Measurements from ENCODE around the gene POLR3GL. TPM values are rescaled to one million over a fixed set of nuclear protein-coding genes. Genes with fewer than 3 reads are reported as not detected.

The POLR3GL gene
- total RNA-seq, 1 donor from 2014 or later, result 22.3 TPM

DNA sequence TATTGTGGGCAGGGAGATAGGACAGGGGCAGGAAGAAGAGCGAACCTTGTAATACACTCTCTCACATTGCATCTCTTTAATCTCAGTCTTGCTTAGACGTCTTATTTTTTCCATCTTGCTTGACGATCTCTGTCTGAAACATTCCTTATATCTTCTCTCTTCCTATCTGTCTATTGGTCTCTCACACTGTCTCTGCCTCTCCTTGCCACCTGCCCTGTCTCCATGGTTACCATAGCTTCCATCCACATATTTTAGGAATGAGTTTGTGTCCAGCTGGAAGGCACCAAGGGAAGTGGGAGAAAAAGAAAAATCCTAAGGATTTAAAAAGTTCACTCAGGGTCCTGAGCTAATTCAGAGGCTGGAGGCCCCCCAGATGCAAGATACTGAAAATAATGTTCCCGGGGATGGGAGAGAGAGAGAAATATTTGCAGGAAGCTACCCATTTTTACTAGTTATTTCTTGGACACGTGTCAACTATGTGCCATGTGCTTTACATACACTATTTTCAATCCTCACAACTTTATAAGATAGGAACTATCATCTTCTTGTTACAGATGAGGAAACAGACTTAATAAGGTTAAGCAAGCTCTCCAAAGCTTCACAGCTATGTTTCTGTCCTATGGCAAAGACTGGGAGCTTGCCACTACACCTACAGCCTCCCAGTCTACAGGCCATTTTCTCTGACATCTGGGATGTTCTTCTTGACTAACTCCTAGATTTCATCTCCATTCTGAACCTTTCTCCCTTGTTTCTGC, 1.0 kb upstream of the POLR3GL start:
- DNase-seq (ENCODE audit: low spot score), result no peak
- no peak for ATAC-seq
- intact Hi-C loops (cut with DNase I), result no loop called here

DNA sequence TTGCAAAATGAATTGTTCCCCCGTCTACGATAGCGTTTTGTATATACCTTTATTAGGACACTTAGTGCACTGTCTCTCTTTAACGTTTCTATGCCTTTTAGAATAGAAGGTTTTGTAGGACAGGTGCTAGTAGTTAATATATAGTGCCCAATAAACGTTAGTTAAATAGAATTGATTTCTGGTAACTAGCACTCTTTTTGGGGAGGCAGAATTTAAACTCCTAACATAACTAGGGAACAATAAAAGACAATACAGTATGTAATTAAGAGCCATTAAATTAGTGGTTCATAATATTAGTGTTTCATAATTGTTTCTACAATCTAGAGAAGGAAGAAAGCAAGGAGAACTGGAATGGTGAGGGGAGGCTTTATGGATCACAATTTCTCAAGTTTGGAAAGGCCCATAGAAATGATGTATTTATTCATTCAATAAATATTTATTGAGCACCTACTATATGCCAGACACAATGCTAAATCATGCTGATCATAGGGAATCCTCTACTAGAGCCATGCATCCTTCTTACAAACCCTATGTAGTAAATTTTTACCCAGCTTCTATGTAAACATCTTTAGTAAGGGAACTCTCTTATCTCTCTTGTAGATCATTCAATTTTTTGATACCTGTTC, 742 bp downstream of the POLR3GL start:
- DNase-seq (ENCODE audit: low spot score) (no peak), ATAC-seq (no peak)
- intact Hi-C loops (cut with DNase I), result no loop called here

GRCh38 chr1:145967288-145967687, 2.8 kb downstream of the POLR3GL start:
- intact Hi-C loops (cut with DNase I), result no loop called here
- DNase-seq (ENCODE audit: low spot score), result no peak
- ATAC-seq, result no peak

DNA sequence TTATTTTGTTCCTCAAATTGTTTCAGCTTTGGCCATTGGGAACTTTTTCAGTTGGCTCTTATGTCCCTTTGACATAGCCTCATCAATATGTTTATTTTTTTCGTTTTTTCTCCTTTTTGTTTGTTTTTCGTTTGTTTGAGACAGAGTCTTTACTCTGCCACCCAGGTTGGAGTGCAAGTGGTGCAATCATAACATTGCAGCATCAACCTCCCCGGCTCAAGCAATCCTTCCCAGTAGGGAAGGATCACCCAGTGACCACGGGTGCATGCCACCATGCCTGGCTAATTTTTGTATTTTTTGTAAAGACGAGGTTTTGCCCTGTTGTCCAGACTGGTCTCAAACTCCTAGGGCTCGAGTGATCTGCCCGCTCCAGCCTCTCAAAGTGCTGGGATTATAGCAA, 8.1 kb downstream of the POLR3GL start:
- peak; percentile 25 for DNase-seq (ENCODE audit: low spot score)
- intact Hi-C loops (cut with DNase I), result no loop called here
- ATAC-seq, result no peak

DNA sequence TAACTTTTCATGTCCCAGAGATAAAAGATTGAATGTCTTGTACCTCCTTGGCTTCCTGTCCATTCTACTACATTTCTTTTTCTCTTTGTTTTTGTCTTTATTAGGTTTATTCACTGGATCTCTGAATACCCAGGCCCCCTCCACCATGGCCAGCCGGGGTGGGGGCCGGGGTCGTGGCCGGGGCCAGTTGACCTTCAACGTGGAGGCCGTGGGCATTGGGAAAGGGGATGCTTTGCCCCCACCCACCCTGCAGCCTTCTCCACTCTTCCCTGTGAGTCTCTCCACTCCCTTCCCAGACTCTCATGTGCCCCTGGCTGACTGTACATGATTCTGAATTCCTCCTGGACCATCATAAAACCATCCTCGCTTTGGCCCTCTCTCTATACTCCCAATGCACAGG, 10.2 kb downstream of the POLR3GL start:
- no peak for ATAC-seq
- peak; percentile 49 for DNase-seq (ENCODE audit: low spot score)
- intact Hi-C loops (cut with DNase I), result no loop called here

GRCh38 chr1:145975216-145975615, 10.7 kb downstream of the POLR3GL start:
- intact Hi-C loops (cut with DNase I), result no loop called here
- no peak for ATAC-seq

GRCh38 chr1:145977016-145977415, 12.5 kb downstream of the POLR3GL start:
- no peak for ATAC-seq
- DNase-seq (ENCODE audit: low spot score), result no peak
- intact Hi-C loops (cut with DNase I), result loop anchor here (2.0 kb wide), 1 partner anchor 36 kb away; no protein-coding TSS in a partner anchor

More at GRCh38 chr1:145975216-145975615, 10.7 kb downstream of the POLR3GL start:
- DNase-seq (ENCODE audit: low spot score), result peak; percentile 48

- ATAC-seq (peak; percentile 58), DNase-seq (ENCODE audit: low spot score) (peak; percentile 88)
- intact Hi-C loops (cut with DNase I), result loop anchor here (2.0 kb wide), 1 partner anchor 35 kb away; no protein-coding TSS in a partner anchor
Observed at GRCh38 chr1:145977486-145978470, 13.3 kb downstream of the POLR3GL start.

GRCh38 chr1:145978471-145978853, 14.0 kb downstream of the POLR3GL start:
- ATAC-seq, result no peak
- intact Hi-C loops (cut with DNase I), result no loop called here
- no peak for DNase-seq (ENCODE audit: low spot score)

GRCh38 chr1:145978854-145979745, 14.6 kb downstream of the POLR3GL start:
- DNase-seq (ENCODE audit: low spot score), result peak; percentile 94
- intact Hi-C loops (cut with DNase I), result no loop called here
- ATAC-seq, result peak; percentile 97

DNA sequence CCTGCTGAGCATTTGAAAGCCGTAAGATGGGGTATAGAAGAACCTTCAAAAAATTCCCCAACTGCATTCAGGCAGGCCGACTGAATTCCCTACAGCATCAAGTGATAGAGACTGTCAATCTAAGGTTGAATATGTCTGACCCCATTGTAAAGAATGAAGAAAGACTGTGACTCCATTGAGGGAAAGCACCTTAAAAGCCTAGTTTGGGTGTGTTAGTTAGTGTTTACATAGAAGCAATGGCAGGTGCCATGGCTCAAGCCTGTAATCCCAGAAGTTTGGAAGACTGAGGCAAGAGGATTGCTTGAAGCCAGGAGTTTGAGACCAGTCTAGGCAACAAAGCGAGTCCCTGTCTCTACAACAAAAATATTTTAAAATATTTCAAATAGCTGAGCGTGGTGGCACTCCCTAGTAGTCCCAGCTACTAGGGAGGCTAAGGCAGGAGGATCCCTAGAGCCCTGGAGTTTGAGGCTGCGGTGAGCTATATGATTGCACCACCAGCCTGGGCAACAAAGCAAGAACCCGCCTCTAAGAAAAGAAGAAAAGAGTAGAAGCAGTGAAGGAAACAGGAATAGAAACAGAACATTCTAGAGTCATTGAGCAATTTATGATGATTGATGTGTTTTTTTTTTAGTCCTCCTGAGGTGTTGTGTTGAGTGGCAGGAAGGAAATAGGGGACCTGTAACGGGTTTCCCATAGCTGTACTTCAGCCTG, 15.4 kb downstream of the POLR3GL start:
- ATAC-seq, result peak; percentile 43

GRCh38 chr1:145980457-145980994, 16.0 kb downstream of the POLR3GL start:
- no peak for ATAC-seq
- intact Hi-C loops (cut with DNase I), result no loop called here
- DNase-seq (ENCODE audit: low spot score), result no peak

More for the DNA sequence above, 15.4 kb downstream of the POLR3GL start:
- no peak for DNase-seq (ENCODE audit: low spot score)
- intact Hi-C loops (cut with DNase I), result no loop called here

DNA sequence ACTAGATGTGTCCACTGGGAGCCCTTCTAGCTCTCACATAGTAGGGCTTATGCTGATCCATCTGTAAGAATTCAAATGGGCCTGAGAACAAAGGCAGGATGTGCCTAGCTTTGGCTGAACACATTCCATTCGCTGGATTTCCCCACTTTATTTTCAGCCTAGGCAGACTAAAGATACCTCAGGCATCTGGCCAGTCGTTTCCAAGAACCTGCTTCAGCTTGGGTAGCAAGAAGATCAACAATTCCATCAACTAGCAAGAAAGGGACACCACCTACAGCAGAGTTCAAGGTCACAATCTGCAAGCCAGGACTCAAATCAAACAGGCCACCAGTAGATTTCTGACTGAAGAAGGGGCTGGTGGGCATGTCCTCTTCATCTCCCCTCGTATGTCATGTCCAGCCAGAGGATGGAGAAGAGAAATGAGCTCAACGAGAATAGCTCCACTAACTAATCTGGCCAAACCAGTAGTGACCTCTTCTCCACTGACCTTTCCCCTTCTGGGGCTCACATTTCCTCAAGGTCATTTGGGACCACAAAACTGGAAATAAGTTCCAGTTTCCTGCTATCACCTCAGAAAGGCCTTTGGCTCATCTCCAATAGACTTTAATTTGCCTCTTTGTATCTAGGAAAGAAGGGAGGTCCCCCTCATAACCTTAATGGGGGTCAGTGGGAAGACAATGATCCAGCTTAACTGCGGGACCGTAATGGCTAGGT, 17.7 kb downstream of the POLR3GL start:
- DNase-seq (ENCODE audit: low spot score) (peak; percentile 34), ATAC-seq (no peak)
- intact Hi-C loops (cut with DNase I), result no loop called here

- DNase-seq (ENCODE audit: low spot score) (peak; percentile 50), ATAC-seq (no peak)
- intact Hi-C loops (cut with DNase I), result no loop called here
Observed at GRCh38 chr1:145983206-145983675, 18.8 kb downstream of the POLR3GL start.

GRCh38 chr1:145983960-145984830, 19.7 kb downstream of the POLR3GL start:
- ATAC-seq (no peak), DNase-seq (ENCODE audit: low spot score) (no peak)
- intact Hi-C loops (cut with DNase I), result no loop called here

DNA sequence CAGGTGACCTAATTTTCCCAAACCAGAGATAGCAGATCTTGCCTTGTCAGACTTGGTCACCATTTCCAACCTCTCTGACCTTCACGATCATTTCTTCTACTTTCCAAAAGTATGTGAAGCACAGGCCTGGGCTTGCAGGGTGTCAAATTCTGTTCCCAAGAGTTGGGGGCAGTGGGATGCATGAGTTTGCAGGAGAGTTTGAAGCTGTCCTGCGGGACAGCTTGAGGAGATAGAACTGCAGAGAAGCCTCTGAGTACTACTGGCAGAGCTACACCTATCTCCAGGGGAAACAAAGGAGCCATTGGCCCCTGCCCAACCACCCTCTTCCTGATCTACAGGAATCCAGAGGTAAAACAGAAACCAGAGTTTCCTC, 20.6 kb downstream of the POLR3GL start:
- peak; percentile 0 for ATAC-seq

More for the DNA sequence above, 20.6 kb downstream of the POLR3GL start:
- intact Hi-C loops (cut with DNase I), result no loop called here
- DNase-seq (ENCODE audit: low spot score), result no peak
